ENCODE measurements around the gene YPEL2.

Gene YPEL2

GRCh38 chr17:59346876-59347407 is 15.5 kb downstream of the YPEL2 start:
- no peak overlapping the region for H2AFZ ChIP-seq (ENCODE audit: low read depth, low read length)
- peaks cover 37% of the 10 kb centered on the region for H3K79me1 ChIP-seq (replicated peaks; ENCODE audit: low read length, poor library complexity, severe bottlenecking)
- H4K91ac ChIP-seq (ENCODE audit: low read length), result peak overlapping the region; percentile 15
- peaks cover 0 to 27% of the 10 kb centered on the region in 2 experiments for H3K27me3 ChIP-seq (ENCODE audit: control insufficient read depth in 1 of 2, insufficient read depth in 1 of 2, low read length in 2 of 2)
- no peak overlapping the region for H3K14ac ChIP-seq (ENCODE audit: low read length in 2 of 2)
- no peak overlapping the region for H3K9ac ChIP-seq (ENCODE audit: low read length)
- no peak overlapping the region for H2BK120ac ChIP-seq (ENCODE audit: low read depth, low read length)
- no peak overlapping the region for H3K4me3 ChIP-seq (ENCODE audit: insufficient read depth in 1 of 2, low read depth in 1 of 2, low read length in 2 of 2)
- H3K23ac ChIP-seq (ENCODE audit: low read length in 2 of 2), result no peak overlapping the region
- no peak overlapping the region for H3K27ac ChIP-seq (ENCODE audit: low read length, poor library complexity, severe bottlenecking)
- no peak overlapping the region for H2AK5ac ChIP-seq (ENCODE audit: low read length, severe bottlenecking)
- no peak for DNase-seq
- H3K4me2 ChIP-seq (ENCODE audit: low read length, poor library complexity, severe bottlenecking), result no peak overlapping the region
- H2BK5ac ChIP-seq (ENCODE audit: low read depth, low read length, poor library complexity, severe bottlenecking), result no peak overlapping the region
- no peaks in the 10 kb centered on the region for H3K9me3 ChIP-seq (ENCODE audit: control insufficient read depth, low read length)
- no peak overlapping the region for H2BK12ac ChIP-seq (ENCODE audit: low read length in 2 of 2)
- H3K18ac ChIP-seq (ENCODE audit: low read depth in 1 of 2, low read length in 2 of 2), result no peak overlapping the region
- over 99% methylated on average over 4 of the region's 6 CpGs for WGBS
- H3K4ac ChIP-seq (ENCODE audit: low read depth in 1 of 2, low read length in 2 of 2), result no peak overlapping the region
- peaks cover 3 to 4% of the 10 kb centered on the region in 2 experiments for H3K36me3 ChIP-seq (ENCODE audit: control insufficient read depth in 1 of 2, insufficient read depth in 2 of 2, low read depth in 1 of 2, low read length in 2 of 2)
- no peak overlapping the region for H2BK15ac ChIP-seq (ENCODE audit: low read depth, poor library complexity, severe bottlenecking)
- no peak overlapping the region for H4K8ac ChIP-seq (ENCODE audit: low read length)
- peaks cover 13% of the 10 kb centered on the region for H3K4me1 ChIP-seq (ENCODE audit: control insufficient read depth, insufficient read depth, low read depth, low read length)

- no peak for DNase-seq
- Histone ChIP-seq H3K9me3 (ENCODE audit: control insufficient read depth, low read length) (no peaks in the 10 kb centered on the region), H3K27ac (ENCODE audit: low read length, poor library complexity, severe bottlenecking) (peak overlapping the region; percentile 27), H3K18ac (ENCODE audit: low read depth in 1 of 2, low read length in 2 of 2) (no peak overlapping the region), H2AFZ (ENCODE audit: low read depth, low read length) (no peak overlapping the region), H3K4ac (ENCODE audit: low read depth in 1 of 2, low read length in 2 of 2) (no peak overlapping the region), H2BK12ac (ENCODE audit: low read length in 2 of 2) (no peak overlapping the region), H2BK5ac (ENCODE audit: low read depth, low read length, poor library complexity, severe bottlenecking) (no peak overlapping the region), H3K4me3 (ENCODE audit: insufficient read depth in 1 of 2, low read depth in 1 of 2, low read length in 2 of 2) (no peak overlapping the region), H4K8ac (ENCODE audit: low read length) (no peak overlapping the region), H3K14ac (ENCODE audit: low read length in 2 of 2) (no peak overlapping the region), H4K91ac (ENCODE audit: low read length) (no peak overlapping the region), H3K23ac (ENCODE audit: low read length in 2 of 2) (no peak overlapping the region), H3K36me3 (ENCODE audit: control insufficient read depth in 1 of 2, insufficient read depth in 2 of 2, low read depth in 1 of 2, low read length in 2 of 2) (peaks cover 3 to 7% of the 10 kb centered on the region in 2 experiments), H2AK5ac (ENCODE audit: low read length, severe bottlenecking) (peak overlapping the region; percentile 11), H3K4me1 (ENCODE audit: control insufficient read depth, insufficient read depth, low read depth, low read length) (peaks cover 13% of the 10 kb centered on the region), H2BK120ac (ENCODE audit: low read depth, low read length) (no peak overlapping the region), H3K4me2 (ENCODE audit: low read length, poor library complexity, severe bottlenecking) (peak overlapping the region; percentile 7), H3K79me1 (replicated peaks; ENCODE audit: low read length, poor library complexity, severe bottlenecking) (peaks cover 37% of the 10 kb centered on the region), H3K27me3 (ENCODE audit: control insufficient read depth in 1 of 2, insufficient read depth in 1 of 2, low read length in 2 of 2) (peaks cover 0 to 26% of the 10 kb centered on the region in 2 experiments), H3K9ac (ENCODE audit: low read length) (no peak overlapping the region), H2BK15ac (ENCODE audit: low read depth, poor library complexity, severe bottlenecking) (no peak overlapping the region)
- 88% methylated on average over 6 of the region's 7 CpGs for WGBS
These were observed 16.5 kb downstream of the YPEL2 start for GRCh38 chr17:59347975-59348391.

GRCh38 chr17:59349178-59349577 is 17.7 kb downstream of the YPEL2 start:
- H2BK15ac ChIP-seq (ENCODE audit: low read depth, poor library complexity, severe bottlenecking), result no peak overlapping the region
- peaks cover 0 to 16% of the 10 kb centered on the region in 2 experiments for H3K27me3 ChIP-seq (ENCODE audit: control insufficient read depth in 1 of 2, insufficient read depth in 1 of 2, low read length in 2 of 2)
- no peak overlapping the region for H2AK5ac ChIP-seq (ENCODE audit: low read length, severe bottlenecking)
- H3K9me3 ChIP-seq (ENCODE audit: control insufficient read depth, low read length), result no peaks in the 10 kb centered on the region
- no peak overlapping the region for H2BK12ac ChIP-seq (ENCODE audit: low read length in 2 of 2)
- no peak for DNase-seq
- H3K23ac ChIP-seq (ENCODE audit: low read length in 2 of 2), result no peak overlapping the region
- peaks cover 39% of the 10 kb centered on the region for H3K79me1 ChIP-seq (replicated peaks; ENCODE audit: low read length, poor library complexity, severe bottlenecking)
- H3K18ac ChIP-seq (ENCODE audit: low read depth in 1 of 2, low read length in 2 of 2), result no peak overlapping the region
- no peak overlapping the region for H4K91ac ChIP-seq (ENCODE audit: low read length)
- no peak overlapping the region for H3K9ac ChIP-seq (ENCODE audit: low read length)
- no peak overlapping the region for H3K27ac ChIP-seq (ENCODE audit: low read length, poor library complexity, severe bottlenecking)
- H2AFZ ChIP-seq (ENCODE audit: low read depth, low read length), result no peak overlapping the region
- H2BK5ac ChIP-seq (ENCODE audit: low read depth, low read length, poor library complexity, severe bottlenecking), result no peak overlapping the region
- no peak overlapping the region for H3K14ac ChIP-seq (ENCODE audit: low read length in 2 of 2)
- no peak overlapping the region for H3K4me3 ChIP-seq (ENCODE audit: insufficient read depth in 1 of 2, low read depth in 1 of 2, low read length in 2 of 2)
- no peak overlapping the region for H3K4me2 ChIP-seq (ENCODE audit: low read length, poor library complexity, severe bottlenecking)
- no peak overlapping the region for H3K4ac ChIP-seq (ENCODE audit: low read depth in 1 of 2, low read length in 2 of 2)
- H4K8ac ChIP-seq (ENCODE audit: low read length), result no peak overlapping the region
- peaks cover 13% of the 10 kb centered on the region for H3K4me1 ChIP-seq (ENCODE audit: control insufficient read depth, insufficient read depth, low read depth, low read length)
- H2BK120ac ChIP-seq (ENCODE audit: low read depth, low read length), result no peak overlapping the region
- WGBS, result 96% methylated on average over 8 of the region's 8 CpGs
- peaks cover 12 to 19% of the 10 kb centered on the region in 2 experiments for H3K36me3 ChIP-seq (ENCODE audit: control insufficient read depth in 1 of 2, insufficient read depth in 2 of 2, low read depth in 1 of 2, low read length in 2 of 2)

GRCh38 chr17:59353106-59353854 is 21.8 kb downstream of the YPEL2 start:
- 98% methylated on average over 16 of the region's 16 CpGs for WGBS
- Histone ChIP-seq H3K79me1 (replicated peaks; ENCODE audit: low read length, poor library complexity, severe bottlenecking) (peaks cover 32% of the 10 kb centered on the region), H2BK15ac (ENCODE audit: low read depth, poor library complexity, severe bottlenecking) (no peak overlapping the region), H2BK5ac (ENCODE audit: low read depth, low read length, poor library complexity, severe bottlenecking) (no peak overlapping the region), H3K14ac (ENCODE audit: low read length in 2 of 2) (no peak overlapping the region), H3K18ac (ENCODE audit: low read depth in 1 of 2, low read length in 2 of 2) (no peak overlapping the region), H3K27me3 (ENCODE audit: control insufficient read depth in 1 of 2, insufficient read depth in 1 of 2, low read length in 2 of 2) (peaks cover 0 to 16% of the 10 kb centered on the region in 2 experiments), H3K23ac (ENCODE audit: low read length in 2 of 2) (no peak overlapping the region), H3K9me3 (ENCODE audit: control insufficient read depth, low read length) (no peaks in the 10 kb centered on the region), H3K4me1 (ENCODE audit: control insufficient read depth, insufficient read depth, low read depth, low read length) (peaks cover 12% of the 10 kb centered on the region), H3K4me3 (ENCODE audit: insufficient read depth in 1 of 2, low read depth in 1 of 2, low read length in 2 of 2) (no peak overlapping the region), H2BK12ac (ENCODE audit: low read length in 2 of 2) (no peak overlapping the region), H4K8ac (ENCODE audit: low read length) (no peak overlapping the region), H2AFZ (ENCODE audit: low read depth, low read length) (no peak overlapping the region), H3K27ac (ENCODE audit: low read length, poor library complexity, severe bottlenecking) (no peak overlapping the region), H3K36me3 (ENCODE audit: control insufficient read depth in 1 of 2, insufficient read depth in 2 of 2, low read depth in 1 of 2, low read length in 2 of 2) (peaks cover 9 to 25% of the 10 kb centered on the region in 2 experiments), H4K91ac (ENCODE audit: low read length) (no peak overlapping the region), H2BK120ac (ENCODE audit: low read depth, low read length) (no peak overlapping the region), H3K4ac (ENCODE audit: low read depth in 1 of 2, low read length in 2 of 2) (no peak overlapping the region), H3K9ac (ENCODE audit: low read length) (no peak overlapping the region), H2AK5ac (ENCODE audit: low read length, severe bottlenecking) (no peak overlapping the region), H3K4me2 (ENCODE audit: low read length, poor library complexity, severe bottlenecking) (no peak overlapping the region)
- no peak for DNase-seq

Measured in mesenchymal stem cell (in vitro differentiated cells and primary cell).